ENCODE results near the gene HPGDS.
"Not testable (repeated sequence)": the region's sequence is repeated elsewhere in the genome, so short reads cannot be mapped to it uniquely, and the experiment has no call there.

The HPGDS gene

DNA sequence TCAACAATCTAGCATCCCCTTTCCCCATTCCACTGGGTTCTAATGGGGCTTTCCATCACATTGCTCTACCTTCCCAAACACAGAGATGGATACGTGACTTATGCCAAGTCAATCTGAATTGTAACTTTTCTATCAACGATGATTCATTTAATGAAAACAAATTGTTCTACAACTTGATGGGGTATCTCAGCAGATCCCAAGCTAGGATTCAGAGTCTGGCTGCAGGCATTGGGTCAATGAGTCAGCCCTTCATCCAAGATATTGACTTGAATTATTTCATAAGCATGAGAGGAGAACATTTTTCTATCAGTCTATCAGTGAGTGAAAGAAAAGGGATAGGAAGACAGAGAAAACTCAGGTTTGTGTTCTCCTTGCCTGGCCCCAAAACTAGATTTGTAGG is 15.0 kb upstream of the HPGDS start:
- DNase-seq (ENCODE audit: low read depth in 2 of 2) = no peak

DNA sequence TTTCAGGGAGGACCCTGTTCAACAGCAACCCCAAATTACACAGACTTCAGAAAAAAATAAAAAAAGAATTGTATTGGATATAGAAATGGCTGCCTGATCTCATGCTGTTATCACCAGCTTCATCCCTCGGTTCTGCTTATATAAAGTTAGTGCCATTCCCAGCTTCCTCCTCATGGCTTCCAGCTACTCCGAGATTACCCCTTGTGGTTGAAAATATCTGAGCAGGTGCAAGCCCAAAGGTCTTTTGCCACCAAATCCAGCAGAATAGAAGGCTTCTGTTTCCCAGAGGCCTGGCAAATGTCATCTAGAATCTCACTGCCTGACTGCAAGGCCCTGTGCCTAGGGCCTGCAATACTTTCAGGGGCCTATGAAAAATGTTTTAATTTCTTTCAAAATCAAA is 13.8 kb upstream of the HPGDS start:
- DNase-seq (ENCODE audit: low read depth in 2 of 2) = no peak

DNA sequence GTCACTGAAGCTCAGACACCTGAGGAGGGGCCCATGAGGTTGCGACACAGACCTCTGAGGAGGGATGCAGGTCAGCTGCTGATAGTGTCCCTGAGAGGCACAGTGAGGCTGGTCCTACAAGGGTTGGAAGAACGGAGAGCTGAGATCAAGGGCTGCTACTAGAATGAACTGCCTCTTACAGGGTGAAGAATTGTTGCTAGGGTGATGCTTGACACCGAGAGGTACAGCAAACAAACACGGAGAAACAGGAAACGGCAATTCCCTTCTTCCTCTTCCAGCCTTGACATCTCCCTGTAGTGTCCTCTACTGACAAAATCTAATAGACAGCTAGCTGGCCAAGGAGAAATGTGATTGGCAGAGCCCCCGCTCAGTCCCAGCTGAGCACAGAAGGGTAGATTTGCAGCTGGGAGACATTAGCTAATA is 11.8 kb upstream of the HPGDS start:
- DNase-seq (ENCODE audit: low read depth in 2 of 2) = no peak

DNA sequence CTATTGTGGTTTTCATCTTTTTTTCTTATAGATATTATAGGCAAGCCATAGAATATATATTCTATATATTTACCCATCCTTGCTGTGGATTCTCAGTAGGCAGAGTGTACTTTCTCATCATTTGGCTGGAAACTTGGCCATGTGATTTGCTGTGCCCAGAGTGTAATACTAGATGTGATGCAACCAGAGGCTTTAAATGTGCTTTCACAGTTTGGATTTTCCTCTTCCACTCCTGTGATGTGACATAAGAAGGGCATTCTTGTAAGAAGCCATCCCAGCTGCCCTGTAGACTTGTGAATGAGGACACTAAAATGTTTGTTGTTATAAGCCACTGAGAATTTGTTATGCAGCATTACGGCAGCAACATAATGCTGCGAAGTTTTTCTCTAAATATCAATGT is 10.4 kb upstream of the HPGDS start:
- no peak for DNase-seq (ENCODE audit: low read depth in 2 of 2)

DNA sequence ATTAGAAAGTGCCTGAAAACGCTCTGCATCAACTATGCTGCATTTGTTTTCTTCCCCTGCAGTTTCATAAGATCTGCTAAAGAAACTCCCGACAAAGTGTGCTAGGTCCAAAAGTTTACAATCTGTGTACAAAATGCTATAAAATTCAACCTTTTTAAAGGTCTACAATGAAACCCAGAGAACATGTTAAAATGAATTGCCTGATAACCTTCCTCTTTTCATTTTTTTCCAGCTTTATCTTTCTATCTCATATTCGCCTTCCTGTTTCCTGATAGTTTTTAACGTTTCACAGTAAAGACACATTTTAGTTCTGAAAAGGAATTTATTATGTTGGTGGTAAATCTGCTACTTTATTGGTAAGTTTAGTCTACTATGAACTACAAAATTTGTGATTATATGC is 9.5 kb upstream of the HPGDS start:
- no peak for DNase-seq (ENCODE audit: low read depth in 2 of 2)

DNA sequence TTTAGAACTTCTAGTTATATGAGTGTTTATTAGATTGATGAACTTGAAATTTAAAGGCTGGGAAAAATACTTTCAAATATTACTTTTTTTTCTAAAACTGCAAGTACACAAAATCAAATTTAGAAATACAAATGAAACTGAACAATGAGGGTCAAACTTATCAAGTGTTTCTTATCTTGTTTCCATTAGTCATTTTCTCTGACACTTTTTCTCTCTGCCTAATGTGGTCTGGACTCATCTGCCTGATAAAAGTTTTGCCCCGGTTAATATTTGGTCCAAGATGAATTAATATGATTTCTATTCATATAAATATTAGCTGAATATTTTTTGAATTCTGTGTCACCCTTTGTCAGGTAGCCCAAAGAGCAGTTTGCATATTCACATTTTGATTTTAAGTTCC is 8.7 kb upstream of the HPGDS start:
- no peak for DNase-seq (ENCODE audit: low read depth in 2 of 2)

DNA sequence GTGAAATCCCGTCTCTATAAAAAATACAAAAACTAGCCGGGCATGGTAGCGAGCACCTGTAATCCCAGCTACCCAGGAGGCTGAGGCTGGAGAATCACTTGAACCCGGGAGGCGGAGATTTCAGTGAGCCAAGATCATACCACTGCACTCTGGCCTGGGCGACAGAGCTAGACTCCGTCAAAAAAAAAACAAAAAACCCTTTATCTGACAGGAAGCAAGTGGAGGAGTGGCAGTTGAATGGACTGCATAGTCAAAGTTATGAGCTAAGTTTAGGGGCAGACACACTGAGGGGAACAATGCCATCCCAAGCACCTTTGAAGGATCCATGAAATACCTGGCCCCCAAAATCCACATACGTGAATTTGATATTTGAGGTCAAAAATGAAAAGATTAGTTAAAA is 7.5 kb upstream of the HPGDS start:
- DNase-seq (ENCODE audit: low read depth in 2 of 2) = no peak

DNA sequence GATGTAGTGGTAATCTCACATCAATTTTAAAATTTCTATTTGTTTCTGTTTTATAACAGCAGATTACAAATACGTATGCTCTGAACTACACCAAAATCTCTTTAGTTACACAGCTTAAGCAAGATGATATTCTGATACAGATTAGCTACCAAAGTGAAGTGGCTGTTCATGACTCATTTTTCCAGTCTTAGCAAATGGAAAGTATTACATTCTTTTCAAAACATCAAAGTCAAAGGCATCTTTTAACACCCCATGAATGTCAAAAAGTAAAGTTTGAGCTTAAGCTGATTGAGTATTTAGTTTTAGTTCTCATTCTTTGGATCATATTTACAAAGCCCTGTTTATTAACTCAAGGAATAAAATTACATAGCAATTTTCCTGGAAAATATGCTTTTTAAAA is 6.6 kb upstream of the HPGDS start:
- DNase-seq (ENCODE audit: low read depth in 2 of 2) = no peak

DNA sequence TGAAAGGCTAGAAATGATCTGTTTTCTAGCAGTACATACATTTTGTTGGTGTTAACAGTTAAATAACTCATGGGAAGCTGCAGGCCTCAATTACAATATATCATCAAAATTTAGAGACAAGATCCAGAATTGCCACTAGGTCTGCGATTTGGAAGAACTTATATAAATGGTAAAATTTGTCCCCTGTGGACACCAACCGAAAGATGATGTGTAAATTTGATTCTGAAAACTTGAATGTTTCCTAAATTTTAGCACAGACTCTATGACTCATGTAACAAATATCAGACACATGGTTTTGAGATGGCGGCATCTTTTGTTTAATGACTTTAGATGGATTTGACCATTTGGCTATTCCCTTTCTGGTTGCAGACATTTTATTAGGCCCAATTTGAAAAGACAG is 6.0 kb upstream of the HPGDS start:
- DNase-seq (ENCODE audit: low read depth in 2 of 2) = no peak

DNA sequence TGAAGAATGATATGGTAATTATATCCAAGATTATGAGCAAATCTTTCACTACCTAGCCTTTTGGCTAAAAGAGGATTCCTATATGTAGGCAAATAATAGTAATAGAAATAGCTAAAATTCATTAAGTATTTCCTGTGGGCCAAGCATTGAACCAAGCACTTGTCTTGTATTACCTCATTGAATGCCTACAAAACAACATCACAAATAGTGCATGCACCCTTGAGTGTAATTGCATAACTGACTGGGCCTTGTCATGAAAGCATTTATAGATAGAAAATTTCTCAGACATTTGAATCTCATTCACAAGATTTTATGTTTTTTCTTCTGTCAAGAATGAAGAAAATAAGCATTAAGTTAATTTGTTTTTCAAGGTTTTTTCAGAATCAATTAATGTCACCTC is 3.9 kb upstream of the HPGDS start:
- no peak for DNase-seq (ENCODE audit: low read depth in 2 of 2)

DNA sequence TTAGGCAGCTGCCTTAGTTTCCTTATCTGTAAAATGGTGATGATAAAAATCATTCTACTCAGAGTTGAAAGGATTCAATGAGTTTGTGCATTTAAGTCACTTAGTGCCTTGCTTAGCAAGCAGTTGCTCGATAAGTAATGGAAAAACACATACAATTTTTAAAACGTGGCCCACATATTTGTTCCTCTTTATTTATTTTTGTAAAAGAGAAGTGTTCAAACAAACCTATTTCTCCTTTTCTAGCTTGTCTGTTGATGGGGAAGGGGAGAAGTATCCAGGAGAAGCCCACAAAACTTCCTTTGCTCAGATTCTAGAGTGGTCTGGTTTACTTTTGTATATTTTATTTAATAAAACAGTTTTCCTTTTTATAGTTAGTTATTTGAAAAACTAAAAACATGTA is 3.3 kb upstream of the HPGDS start:
- DNase-seq (ENCODE audit: low read depth in 2 of 2) = no peak

DNA sequence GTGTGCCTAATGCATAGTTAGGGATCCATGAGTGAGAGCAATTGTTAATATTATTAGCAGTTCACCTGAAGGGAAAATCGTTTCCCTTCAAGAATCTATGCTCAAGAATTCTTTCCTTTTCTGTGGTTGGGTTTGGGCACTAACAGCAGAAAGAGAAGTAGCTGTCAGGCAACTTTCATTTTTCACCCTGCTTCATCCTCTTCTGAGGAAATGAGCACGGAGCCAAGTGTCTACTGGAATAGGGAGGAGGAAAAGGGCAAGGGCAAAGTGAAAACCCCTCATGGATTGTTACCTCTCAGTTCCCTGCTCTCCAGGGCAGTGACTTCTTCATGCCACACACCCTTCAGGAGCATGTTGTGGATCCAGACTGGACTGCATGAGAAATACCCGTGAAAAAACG is 2.6 kb upstream of the HPGDS start:
- no peak for DNase-seq (ENCODE audit: low read depth in 2 of 2)

DNA sequence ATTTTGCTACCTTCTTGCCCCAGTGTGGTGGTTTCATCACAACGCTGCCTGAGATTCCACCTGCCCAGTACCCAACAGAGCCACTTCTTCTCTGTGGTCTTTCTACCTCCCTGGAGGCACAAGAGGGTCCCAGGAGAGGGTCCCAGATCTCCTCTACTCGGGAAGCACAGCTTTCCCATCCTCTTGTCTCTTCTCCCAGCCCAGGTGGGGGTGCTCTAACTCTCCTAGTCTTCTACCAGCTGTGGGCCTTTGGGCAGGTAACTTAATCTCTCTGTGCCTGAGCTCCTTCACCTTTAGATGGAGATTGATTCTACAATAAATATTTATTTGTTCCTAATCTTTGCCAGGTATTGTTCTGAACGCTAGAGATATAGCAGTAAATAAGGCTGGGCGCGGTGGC is 1.8 kb upstream of the HPGDS start:
- no peak for DNase-seq (ENCODE audit: low read depth in 2 of 2)

DNA sequence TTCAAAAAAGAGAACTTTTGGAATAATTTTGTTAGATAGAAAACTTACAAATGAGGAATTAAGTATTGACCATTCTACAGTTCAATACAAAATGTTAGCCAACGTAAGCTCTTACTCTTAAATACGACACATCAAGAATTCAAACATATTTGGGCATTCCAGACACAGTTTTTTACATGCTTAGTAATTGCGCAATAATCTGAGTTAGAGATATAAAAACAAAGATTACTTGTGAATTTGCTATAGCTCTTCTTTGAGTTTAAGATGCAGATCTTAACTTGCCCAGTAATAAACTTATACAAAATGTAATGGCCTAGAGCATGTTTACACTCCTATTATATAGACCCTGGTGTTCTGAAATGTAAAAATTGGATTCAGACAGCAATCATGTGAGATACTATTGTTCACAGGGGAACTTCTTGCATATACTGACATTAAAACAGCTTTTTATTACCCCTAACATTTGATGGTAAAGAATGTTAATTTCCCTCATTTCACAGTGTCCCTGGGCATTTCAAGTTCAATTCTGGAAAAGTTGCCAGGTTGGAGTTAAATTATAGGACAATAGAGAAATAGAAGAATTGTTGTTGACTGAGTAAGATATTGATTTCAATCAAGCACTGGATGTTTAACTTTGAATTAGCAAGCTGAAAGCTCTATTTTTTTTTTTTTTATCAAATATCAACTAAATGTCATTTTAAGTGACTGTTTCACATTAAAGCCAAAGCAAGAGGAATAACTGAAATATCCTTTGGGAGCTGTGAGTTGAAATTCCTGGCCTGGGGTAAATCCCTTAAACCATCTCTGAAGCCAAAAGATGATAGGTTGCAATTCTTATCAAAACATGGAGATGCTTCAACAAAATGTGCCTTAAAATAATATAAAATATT is 910 bp downstream of the HPGDS start:
- no peak for DNase-seq (ENCODE audit: low read depth in 2 of 2)

DNA sequence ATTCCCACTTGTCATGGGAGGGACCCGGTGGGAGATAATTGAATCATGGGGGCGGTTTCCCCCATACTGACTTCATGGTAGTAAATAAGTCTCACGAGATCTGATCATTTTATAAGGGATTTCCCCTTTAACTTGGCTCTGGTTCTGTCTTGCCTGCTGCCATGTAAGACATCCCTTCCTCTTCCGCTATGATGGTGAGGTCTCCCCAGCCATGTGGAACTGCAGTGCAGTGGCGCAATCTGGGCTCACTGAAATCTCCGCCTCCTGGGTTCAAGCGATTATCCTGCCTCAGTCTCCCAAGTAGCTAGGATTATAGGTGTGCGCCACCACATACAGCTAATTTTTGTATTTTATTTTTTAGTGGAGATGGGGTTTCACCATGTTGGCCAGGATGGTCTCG is 2.9 kb downstream of the HPGDS start:
- DNase-seq (ENCODE audit: low read depth in 2 of 2) = no peak

DNA sequence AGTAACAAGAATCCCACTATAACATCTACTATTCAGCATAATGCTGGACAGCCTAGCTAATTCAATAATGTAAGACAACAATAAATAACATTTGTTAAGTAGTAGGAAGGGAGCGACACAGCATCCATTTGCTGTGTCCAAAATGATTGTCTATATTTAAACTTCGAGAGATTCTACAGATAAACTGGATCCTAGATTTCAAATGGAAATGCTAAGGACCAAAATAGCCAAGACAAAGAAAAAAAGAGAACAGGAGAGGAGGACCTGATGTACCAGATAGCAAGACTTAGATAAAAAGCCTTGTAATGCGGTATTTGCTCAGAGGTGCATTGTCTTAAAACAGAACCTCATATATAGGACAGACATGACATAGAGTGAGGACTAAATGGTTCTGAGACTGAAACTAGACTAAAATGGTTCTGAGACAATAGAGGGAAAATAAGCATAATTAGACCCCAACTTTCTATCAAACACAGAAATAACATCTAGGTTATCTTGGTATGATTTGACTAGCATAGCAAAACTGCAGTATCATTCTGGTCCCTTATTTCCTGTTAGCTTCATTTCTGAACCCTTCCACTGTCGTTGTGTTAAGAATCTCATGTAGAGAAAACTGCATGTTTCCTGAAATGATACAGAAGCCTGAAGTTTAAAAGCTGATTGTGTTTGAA is 3.8 kb downstream of the HPGDS start:
- DNase-seq (ENCODE audit: low read depth in 2 of 2) = no peak

DNA sequence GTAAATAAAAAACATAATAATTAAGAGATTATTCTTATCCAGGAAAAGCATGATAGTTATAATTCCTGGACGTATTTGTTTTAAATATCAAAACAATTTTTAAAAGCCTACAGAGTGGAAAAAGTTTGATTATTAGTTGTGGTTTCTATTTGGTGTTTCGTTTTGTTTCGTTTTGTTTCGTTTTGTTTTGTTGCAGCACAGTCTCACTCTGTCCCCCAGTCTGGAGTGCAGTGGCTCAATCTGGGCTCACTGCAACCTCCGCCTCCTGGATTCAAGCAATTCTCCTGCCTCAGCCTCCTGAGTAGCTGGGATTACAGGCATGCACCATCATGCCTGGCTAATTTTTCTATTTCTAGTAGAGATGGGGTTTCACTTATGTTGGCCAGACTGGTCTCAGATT is 5.8 kb downstream of the HPGDS start:
- not testable (repeated sequence) for DNase-seq (ENCODE audit: low read depth in 2 of 2)

DNA sequence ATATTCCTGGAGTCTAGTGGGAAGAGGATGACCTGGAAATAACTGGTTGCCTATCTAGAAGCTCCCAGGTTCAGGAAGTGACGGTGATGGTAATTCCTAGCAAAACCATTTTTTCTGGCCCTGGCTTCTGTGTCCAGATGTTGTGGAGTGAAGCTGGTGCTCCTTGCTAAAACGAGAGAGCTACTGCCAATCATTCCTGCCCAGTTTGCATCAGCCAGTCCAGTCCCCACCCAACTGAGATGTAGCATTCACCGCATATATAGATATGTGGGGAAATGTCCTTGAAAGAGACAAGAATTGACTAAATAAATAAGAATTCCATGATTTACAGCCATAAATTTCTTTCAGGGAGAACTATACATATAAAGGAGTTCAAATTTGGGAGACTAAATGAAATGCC is 6.3 kb downstream of the HPGDS start:
- DNase-seq (ENCODE audit: low read depth in 2 of 2) = no peak

DNA sequence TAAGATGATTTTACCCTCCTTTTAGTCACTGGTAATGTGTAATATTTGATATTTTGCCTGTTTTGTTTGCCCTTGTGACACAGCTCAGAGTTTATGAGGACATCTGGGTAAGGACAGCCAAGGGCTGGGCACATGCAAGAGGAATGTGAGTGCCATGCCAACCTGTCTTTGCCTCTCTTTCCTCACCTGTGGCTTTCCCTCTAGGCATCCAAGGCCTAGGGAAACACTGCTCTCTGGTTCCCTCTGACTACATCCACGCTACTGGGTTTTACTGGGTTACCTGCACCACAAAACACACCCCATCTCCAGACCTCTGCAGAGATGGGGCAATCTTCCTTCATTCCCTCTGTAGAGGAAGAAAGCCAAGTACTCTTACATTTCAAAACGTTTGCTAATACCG is 7.7 kb downstream of the HPGDS start:
- no peak for DNase-seq (ENCODE audit: low read depth in 2 of 2)

DNA sequence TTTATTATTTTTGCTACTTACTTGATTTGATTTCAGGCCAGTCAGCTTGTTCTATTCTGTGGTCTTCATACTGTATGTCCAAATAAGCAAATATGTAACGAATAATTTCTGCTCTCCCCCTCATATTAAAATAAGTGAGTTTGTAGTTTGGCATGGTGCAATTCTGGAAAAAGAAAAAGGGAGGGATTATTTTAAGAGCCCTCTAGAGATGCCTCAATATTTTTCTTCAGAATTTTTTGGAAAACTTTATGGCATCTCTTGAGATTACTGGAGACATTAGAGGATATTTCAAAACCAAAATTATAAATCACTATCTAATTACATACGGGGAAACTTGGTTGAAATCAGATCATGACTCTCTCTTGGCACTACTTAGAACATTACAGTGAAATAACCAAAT is 8.2 kb downstream of the HPGDS start:
- no peak for DNase-seq (ENCODE audit: low read depth in 2 of 2)

DNA sequence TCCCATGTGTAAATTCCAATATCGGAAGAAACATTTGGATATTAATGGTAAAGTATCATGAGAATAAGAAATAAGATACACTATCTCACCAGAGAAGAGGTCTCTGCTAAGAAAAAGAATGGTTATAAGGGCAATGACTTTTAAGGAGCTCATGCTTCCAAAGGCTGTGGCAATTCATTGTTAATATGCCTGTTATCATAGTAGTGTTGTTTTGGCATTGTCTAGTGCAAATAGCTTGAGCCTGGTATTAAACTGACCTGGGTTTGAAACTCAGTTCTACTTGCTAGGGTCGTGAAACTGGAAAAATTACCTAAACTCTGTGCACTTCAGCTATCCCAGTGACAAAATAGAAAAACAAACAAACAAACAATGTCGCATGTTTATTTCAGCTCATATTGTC is 8.8 kb downstream of the HPGDS start:
- DNase-seq (ENCODE audit: low read depth in 2 of 2) = no peak

DNA sequence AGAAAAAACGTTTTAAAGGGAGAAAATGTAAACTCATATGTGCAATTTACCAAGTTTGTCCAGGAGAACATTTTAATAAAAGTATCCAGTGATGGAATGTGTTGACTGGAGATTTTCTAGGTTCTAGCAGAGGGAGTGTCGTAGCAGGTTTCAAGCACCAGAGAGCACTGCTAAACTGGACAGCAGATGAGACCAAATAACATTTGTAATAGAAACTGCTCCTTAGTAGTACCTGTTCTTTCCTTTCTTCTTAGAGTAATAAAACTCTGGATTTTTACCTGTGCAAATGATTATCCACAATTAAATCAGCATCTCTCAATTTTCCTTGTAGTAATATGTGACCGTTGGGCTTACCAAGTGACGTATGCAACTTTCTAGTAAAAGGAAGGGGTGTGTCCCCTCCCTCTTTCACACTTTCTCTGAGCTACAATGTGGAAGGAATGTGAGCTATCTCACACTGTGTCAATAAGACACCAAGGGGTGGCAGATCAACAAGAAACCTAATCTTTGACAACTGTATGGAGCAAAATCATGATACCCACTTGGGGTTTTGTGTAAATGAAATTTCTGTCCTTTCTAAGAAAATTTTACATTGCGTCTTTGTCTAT is 9.5 kb downstream of the HPGDS start:
- no peak for DNase-seq (ENCODE audit: low read depth in 2 of 2)

DNA sequence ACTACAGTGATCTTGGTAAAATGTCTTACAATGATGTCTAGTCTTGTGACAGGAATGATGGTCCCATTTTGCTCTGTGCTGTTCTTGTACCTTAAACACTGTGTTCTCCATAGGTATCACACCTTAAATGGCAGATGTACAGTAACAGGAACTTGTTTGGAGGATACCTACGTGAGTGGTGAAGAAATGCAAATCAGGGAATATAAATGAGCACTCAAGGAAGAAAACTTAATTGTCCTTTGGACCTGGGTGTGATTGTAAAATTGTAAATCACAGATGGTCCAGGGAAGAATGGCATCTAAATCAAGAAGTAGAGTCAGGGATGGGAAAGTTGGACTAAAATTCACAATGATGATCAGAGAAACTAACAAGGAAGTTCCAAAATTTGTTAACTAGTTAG is 12.7 kb downstream of the HPGDS start:
- DNase-seq (ENCODE audit: low read depth in 2 of 2) = no peak
